ENCODE results near the gene FAM169A.

DNA sequence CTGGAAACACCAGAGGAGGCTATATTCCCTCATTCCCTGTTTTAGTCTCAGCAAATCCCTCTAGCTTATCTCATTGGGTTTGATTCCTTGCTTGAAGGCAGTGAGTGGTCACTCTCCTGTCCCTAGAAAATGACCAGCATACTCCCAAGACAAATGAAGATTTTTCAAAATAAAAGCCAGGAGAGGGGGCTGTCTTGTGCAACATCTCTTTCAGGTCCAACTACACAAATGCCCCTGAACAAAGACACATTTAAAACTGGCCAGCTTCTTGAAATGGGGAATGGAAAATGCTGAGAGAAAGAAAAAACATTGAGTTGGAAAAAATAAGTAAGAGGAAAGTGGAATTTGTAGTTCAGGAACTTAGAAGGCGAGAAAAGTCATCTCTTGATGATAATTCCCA is 49.3 kb upstream of the FAM169A start:
- no peak for TF ChIP-seq EZH2 (IDR thresholded peaks at IDR 0.05)
- TF ChIP-seq POLR2AphosphoS5 (IDR thresholded peaks at IDR 0.05; ENCODE audit: borderline replicate concordance, low read depth, low read length) = no peak
- TF ChIP-seq FOXP2 (optimal IDR thresholded peaks at IDR 0.05; ENCODE audit: control extremely low read depth, extremely low read length, insufficient read depth) = no peak
